GM11168 (cell line): ENCODE results near the gene FLVCR1.

ENCODE experiments used
- in situ Hi-C: fragments of 300-500 bp; cut with MboI; formaldehyde crosslinking; loops from one replicate; pipeline ENCODE4 v1.12.0; 2022; ENCODE audit warnings: low sequenced_read_pairs; ENCODE audit not compliant: unreplicated experiment

Gene FLVCR1

GRCh38 chr1:212942679-212943392 is 84.8 kb downstream of the FLVCR1 start:
- in situ Hi-C loops: no loop called here

DNA sequence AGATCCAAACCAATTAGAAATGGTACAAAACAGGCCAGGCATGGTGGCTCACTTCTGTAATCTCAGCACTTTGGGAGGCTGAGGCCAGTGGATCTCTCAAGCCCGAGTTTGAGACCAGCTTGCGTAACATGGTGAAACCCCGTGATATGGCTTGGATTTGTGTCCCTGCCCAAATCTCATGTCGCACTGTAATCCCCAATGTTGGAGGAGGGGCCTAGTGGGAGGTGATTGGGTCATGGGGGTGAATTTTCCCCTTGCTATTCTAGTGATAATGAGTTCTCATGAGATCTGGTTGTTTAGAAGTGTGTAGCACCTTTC is 85.3 kb downstream of the FLVCR1 start:
- in situ Hi-C loops: no loop called here

DNA sequence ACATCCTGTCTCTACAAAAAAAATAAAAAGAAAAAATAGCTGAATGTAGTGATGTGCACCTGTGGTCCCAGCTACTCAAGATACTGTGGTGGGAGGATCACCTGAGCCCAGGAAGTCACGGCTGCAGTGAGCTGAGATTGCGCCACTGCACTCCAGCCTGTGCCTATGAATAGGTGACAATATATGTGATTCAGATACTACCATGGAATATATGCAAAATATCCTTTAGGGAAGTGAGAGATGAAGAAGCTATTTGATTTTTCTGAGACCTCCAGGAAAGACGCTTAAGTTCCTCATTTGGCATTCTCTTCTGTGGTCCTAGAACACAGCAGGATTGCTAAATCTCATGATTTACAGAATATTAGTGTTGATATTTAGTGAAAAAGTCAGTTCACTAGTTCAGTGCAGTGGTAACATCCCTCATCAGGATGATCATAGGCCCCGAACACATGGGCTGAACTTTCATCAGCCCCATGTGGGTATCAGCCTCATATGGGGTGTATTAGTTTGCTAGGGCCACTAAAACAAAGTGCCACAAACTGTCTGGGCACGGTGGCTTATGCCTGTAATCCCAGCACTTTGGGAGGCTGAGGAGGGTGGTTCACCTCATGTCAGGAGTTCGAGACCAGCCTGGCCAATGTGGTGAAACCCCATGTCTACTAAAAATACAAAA is 86.3 kb downstream of the FLVCR1 start:
- in situ Hi-C loops: no loop called here

DNA sequence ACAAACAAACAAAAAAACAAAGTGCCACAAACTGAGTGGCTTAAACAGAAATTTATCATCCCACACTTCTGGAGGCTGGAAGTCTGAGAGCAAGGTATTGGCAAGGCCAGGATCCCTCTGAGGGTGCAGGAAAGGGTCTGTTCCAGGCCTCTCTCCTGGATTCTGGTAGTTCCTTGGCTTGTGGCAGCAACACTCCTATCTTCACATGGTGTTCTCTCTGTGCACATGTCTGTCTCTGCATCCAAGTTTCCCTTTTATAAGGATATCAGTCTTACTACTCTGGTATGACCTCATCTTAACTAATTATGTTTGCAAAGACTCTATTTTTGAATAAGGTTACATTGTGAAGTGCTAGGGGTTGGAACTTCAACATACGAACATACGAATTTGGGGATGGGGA is 87.0 kb downstream of the FLVCR1 start:
- in situ Hi-C loops: no loop called here

- in situ Hi-C loops: no loop called here
Measured at GRCh38 chr1:212945463-212946160, 87.5 kb downstream of the FLVCR1 start.

- in situ Hi-C loops: no loop called here
Measured at GRCh38 chr1:212946872-212947271, 88.8 kb downstream of the FLVCR1 start.
